Nephron progenitor cell (in vitro differentiated cells): ENCODE results near the gene RENBP.

Experiments used
- DNase-seq: peaks from one replicate; pipeline ENCODE4 v3.0.0; 2021
- H3K27ac Mint-ChIP-seq: 2 replicates; pipeline ENCODE4 v1.8.0; 2021; ENCODE audit warnings: mild to moderate bottlenecking, moderate library complexity, mixed read lengths
- H3K27me3 Mint-ChIP-seq: 2 replicates; pipeline ENCODE4 v1.8.0; 2021; ENCODE audit warnings: mild to moderate bottlenecking, low read depth, mixed read lengths; ENCODE audit not compliant: poor library complexity
- H3K36me3 Mint-ChIP-seq: 2 replicates; pipeline ENCODE4 v1.8.0; 2021; ENCODE audit warnings: low read depth, mixed read lengths
- H3K4me1 Mint-ChIP-seq: 2 replicates; pipeline ENCODE4 v1.8.0; 2021; ENCODE audit warnings: mixed read lengths
- H3K4me3 Mint-ChIP-seq: 2 replicates; pipeline ENCODE4 v1.8.0; 2021; ENCODE audit warnings: mild to moderate bottlenecking, moderate library complexity, mixed read lengths
- H3K9me3 Mint-ChIP-seq: 2 replicates; pipeline ENCODE4 v1.8.0; 2021; ENCODE audit warnings: mild to moderate bottlenecking, moderate library complexity, mixed read lengths
- CTCF ChIP-seq: fragments of 200-600 bp; sonication (generic); IDR thresholded peaks from 2 replicates; pipeline ENCODE4 v1.5.0; 2021; ENCODE audit warnings: antibody characterized with exemption

RENBP gene

GRCh38 chrX:153955228-153955732 lies 10.8 kb upstream of the RENBP start:
- H3K27me3 Mint-ChIP-seq = no peaks in the 10 kb centered on the region
- no peak for DNase-seq
- H3K27ac Mint-ChIP-seq = no peak overlapping the region
- H3K36me3 Mint-ChIP-seq = peaks cover 40% of the 10 kb centered on the region
- no peaks in the 10 kb centered on the region for H3K9me3 Mint-ChIP-seq
- no peak for TF ChIP-seq CTCF
- no peak overlapping the region for H3K4me3 Mint-ChIP-seq
- peaks cover 19% of the 10 kb centered on the region for H3K4me1 Mint-ChIP-seq

GRCh38 chrX:153954558-153955227 lies 10.2 kb upstream of the RENBP start:
- Mint-ChIP-seq H3K27ac (no peak overlapping the region), H3K9me3 (no peaks in the 10 kb centered on the region), H3K4me1 (peaks cover 22% of the 10 kb centered on the region), H3K27me3 (no peaks in the 10 kb centered on the region), H3K36me3 (peaks cover 40% of the 10 kb centered on the region), H3K4me3 (no peak overlapping the region)
- no peak for DNase-seq
- no peak for TF ChIP-seq CTCF

GRCh38 chrX:153953892-153954557 lies 9.6 kb upstream of the RENBP start:
- Mint-ChIP-seq H3K9me3 (no peaks in the 10 kb centered on the region), H3K27me3 (no peaks in the 10 kb centered on the region), H3K36me3 (peaks cover 44% of the 10 kb centered on the region), H3K4me3 (no peak overlapping the region), H3K27ac (peak overlapping the region; percentile 72), H3K4me1 (peaks cover 29% of the 10 kb centered on the region)
- DNase-seq = no peak
- no peak for TF ChIP-seq CTCF

GRCh38 chrX:153953342-153953830 lies 8.9 kb upstream of the RENBP start:
- peaks cover 50% of the 10 kb centered on the region for H3K36me3 Mint-ChIP-seq
- H3K4me1 Mint-ChIP-seq = peaks cover 36% of the 10 kb centered on the region
- TF ChIP-seq CTCF = peak; percentile 100
- no peak overlapping the region for H3K27ac Mint-ChIP-seq
- no peak overlapping the region for H3K4me3 Mint-ChIP-seq
- peak; percentile 90 for DNase-seq
- no peaks in the 10 kb centered on the region for H3K9me3 Mint-ChIP-seq
- no peaks in the 10 kb centered on the region for H3K27me3 Mint-ChIP-seq

- Mint-ChIP-seq H3K27ac (no peak overlapping the region), H3K27me3 (peaks cover under 1% of the 10 kb centered on the region), H3K4me1 (peaks cover 44% of the 10 kb centered on the region), H3K9me3 (no peaks in the 10 kb centered on the region), H3K4me3 (no peak overlapping the region), H3K36me3 (peaks cover 57% of the 10 kb centered on the region)
- no peak for DNase-seq
- TF ChIP-seq CTCF = no peak
Observed at GRCh38 chrX:153952373-153953026, 8.1 kb upstream of the RENBP start.
